HepG2 (cell line): ENCODE results near the gene ABCC2. TPM values are rescaled to one million over a fixed set of nuclear protein-coding genes. Genes with fewer than 3 reads are reported as not detected.

Source experiments
- ATAC-seq: fragments of 200-7000 bp; cut with Tn5 transposase; 3 replicates; pipeline ENCODE4 v1.9.1; 2020; ENCODE audit warnings: mild to moderate bottlenecking, moderate library complexity
- BruUV-seq: library from RNA; stranded (reverse); fragments of 400-500 nt; replicated peaks from 2 replicates; lab custom pipeline; 2021; lab: Mats Ljungman, UMichigan
- CTCF ChIA-PET: fragments of 300-600 bp; formaldehyde crosslinking; extraction: SDS; loops from one replicate; lab custom pipeline; 2021; ENCODE audit warnings: low total read pairs, inconsistent platforms, low intra/inter-chr PET ratio; lab: Yijun Ruan, JAX
- POLR2A ChIA-PET: fragments of 350-600 bp; sonication (Branson Sonifier 250); formaldehyde crosslinking; loops from one replicate; lab custom pipeline; 2020; ENCODE audit warnings: antibody characterized with exemption, inconsistent platforms; lab: Yijun Ruan, JAX
- DNase-seq: peaks from one replicate; pipeline ENCODE4 v3.0.0-alpha.2; 2015; ENCODE audit warnings: low spot score
- FAIRE-seq: peaks from 3 replicates; lab custom pipeline; 2011; peaks lifted over from hg19 to GRCh38; lab: Jason Lieb, UNC
- H2AFZ ChIP-seq: one replicate; pipeline ENCODE4 v1.6.1; 2011; ENCODE audit warnings: low read length, inconsistent platforms
- H3K27ac ChIP-seq: fragments of 300-600 bp; 3 replicates; pipeline ENCODE4 v1.8.0; 2011; ENCODE audit warnings: mixed run types, mild to moderate bottlenecking, mixed read lengths, low read length, inconsistent platforms; ENCODE audit not compliant: insufficient read depth; ENCODE audit errors: extremely low read length
- H3K27me3 ChIP-seq, 2 experiments: fragments of 200-600 bp in 1 of 2; 2 replicates in 1 of 2; 3 replicates in 1 of 2; pipeline versions ENCODE4 v1.6.0 to v1.8.0; 2011; ENCODE audit warnings: low read length in 2 of 2, mild to moderate bottlenecking in 2 of 2, moderate library complexity in 2 of 2, inconsistent platforms in 1 of 2; ENCODE audit not compliant: insufficient read depth in 2 of 2, control insufficient read depth in 1 of 2
- H3K36me3 ChIP-seq, 2 experiments: fragments of 200-600 bp in 1 of 2; replicated peaks in 1 of 2; 2 replicates in 1 of 2; 3 replicates in 1 of 2; pipeline versions ENCODE4 v1.5.1 to v1.8.0; 2011; ENCODE audit warnings: low read length in 2 of 2, inconsistent platforms in 1 of 2; ENCODE audit not compliant: insufficient read depth in 2 of 2, control insufficient read depth in 1 of 2
- H3K4me1 ChIP-seq: 2 replicates; pipeline ENCODE4 v1.5.1; 2012; ENCODE audit warnings: low read length, inconsistent platforms; ENCODE audit not compliant: insufficient read depth
- H3K4me2 ChIP-seq: 2 replicates; pipeline ENCODE4 v1.6.0; 2011; ENCODE audit warnings: low read depth, low read length, inconsistent platforms
- H3K4me3 ChIP-seq, 3 experiments: fragments of 200-600 bp in 1 of 3; sonication (generic), shearing (Covaris generic) in 1 of 3; replicated peaks in 1 of 3; 2 replicates each; pipeline ENCODE4 v1.5.1; 2011 to 2016; ENCODE audit warnings: low read length in 3 of 3, inconsistent platforms in 2 of 3, low read depth in 2 of 3, mild to moderate bottlenecking in 2 of 3, control low read depth in 1 of 3, mixed read lengths in 1 of 3; ENCODE audit not compliant: insufficient read depth in 1 of 3
- H3K79me2 ChIP-seq: one replicate; pipeline ENCODE4 v1.6.1; 2011; ENCODE audit warnings: low read length, inconsistent platforms; ENCODE audit not compliant: insufficient read depth
- H3K9ac ChIP-seq: 2 replicates; pipeline ENCODE4 v1.6.0; 2011; ENCODE audit warnings: mild to moderate bottlenecking, low read depth, low read length, inconsistent platforms; ENCODE audit not compliant: insufficient read depth
- H3K9me3 ChIP-seq: 2 replicates; pipeline ENCODE4 v1.5.1; 2012; ENCODE audit warnings: mild to moderate bottlenecking, low read length
- H4K20me1 ChIP-seq: 2 replicates; pipeline ENCODE4 v1.6.0; 2011; ENCODE audit warnings: inconsistent platforms, mild to moderate bottlenecking, low read length, moderate library complexity; ENCODE audit not compliant: insufficient read depth
- HMGXB3 ChIP-seq: sonication (generic); formaldehyde crosslinking; IDR thresholded peaks from 2 replicates; pipeline ENCODE4 v1.4.0; 2020; ENCODE audit warnings: missing genetic modification reagents, borderline replicate concordance
- HOXA5 ChIP-seq: sonication (generic); formaldehyde crosslinking; IDR thresholded peaks from 2 replicates; pipeline ENCODE4 v1.4.0; 2020; ENCODE audit warnings: missing genetic modification reagents
- THAP7 ChIP-seq: sonication (generic); formaldehyde crosslinking; IDR thresholded peaks from 2 replicates; pipeline ENCODE4 v1.8.1; 2023; ENCODE audit warnings: mild to moderate bottlenecking, missing genetic modification reagents
- ZBTB33 ChIP-seq: sonication (generic); formaldehyde crosslinking; IDR thresholded peaks from 2 replicates; pipeline ENCODE4 v1.4.0; 2020; ENCODE audit warnings: missing genetic modification reagents
- ZBTB7A ChIP-seq: sonication (generic); formaldehyde crosslinking; IDR thresholded peaks from 2 replicates; pipeline ENCODE4 v1.8.0; 2022; ENCODE audit warnings: mild to moderate bottlenecking, missing genetic modification reagents
- ZNF576 ChIP-seq: sonication (generic); formaldehyde crosslinking; IDR thresholded peaks from 2 replicates; pipeline ENCODE4 v1.4.0; 2020; ENCODE audit warnings: mild to moderate bottlenecking, missing genetic modification reagents
- ZSCAN22 ChIP-seq: sonication (generic); formaldehyde crosslinking; IDR thresholded peaks from 2 replicates; pipeline ENCODE4 v1.4.0; 2020; ENCODE audit warnings: mild to moderate bottlenecking, missing genetic modification reagents
- WGBS: methylation state at CpG from one replicate; pipeline ENCODE4 v1.1.6; 2017; ENCODE audit warnings: low lambda C conversion rate; 5-methylcytosine and 5-hydroxymethylcytosine counted together
- in situ Hi-C: cut with HindIII; loops from 2 replicates; pipeline ENCODE4 v1.10.0; 2017; ENCODE audit warnings: low pct_unique_long_range_greater_than_20kb; ENCODE audit not compliant: extremely low pct_ligation_motif_present
- intact Hi-C: fragments of 100-400 bp; cut with micrococcal nuclease; formaldehyde crosslinking; loops from one replicate; pipeline ENCODE4 v1.10.0; 2022; ENCODE audit not compliant: unreplicated experiment
- polyA plus RNA-seq, 8 experiments: library from polyadenylated mRNA; depleted of rRNA in 3 of 8; stranded (reverse) in 7 of 8; unstranded in 1 of 8; fragments of >200 nt; fragmentation: Illumina TruSeq in 4 of 8; extraction: Trizol in 4 of 8; gene quantifications; 2 replicates each; pipeline versions ENCODE4 v1.2.1 to v1.2.3, GENCODE V29; 2011 to 2016; ENCODE audit warnings: low read depth in 4 of 8, missing spikeins in 1 of 8, mixed read lengths in 1 of 8; ENCODE audit not compliant: insufficient read depth in 1 of 8
- total RNA-seq, 5 experiments: library from RNA; depleted of rRNA; stranded (reverse); fragments of >200 nt; fragmentation: Illumina TruSeq; extraction: Trizol; gene quantifications; 2 replicates each; pipeline ENCODE4 v1.2.3, GENCODE V29; 2016; ENCODE audit warnings: low read depth in 1 of 5

ABCC2 gene
- total and polyA plus RNA-seq, 2 of the 13 experiments (the other 11 are each of a cell fraction or from before 2014, with no cell fraction given), result 181 to 497 TPM

GRCh38 chr10:99804471-99804870, 22.0 kb downstream of the ABCC2 start:
- TF ChIP-seq ZBTB33 (CRISPR knock-in tag), result peak; percentile 96
- no peak for TF ChIP-seq ZNF576 (CRISPR knock-in tag)
- TF ChIP-seq ZSCAN22 (CRISPR knock-in tag), result no peak
- no peak for TF ChIP-seq HOXA5 (CRISPR knock-in tag)
- no peak for TF ChIP-seq THAP7 (CRISPR knock-in tag)
- no peak for TF ChIP-seq HMGXB3
- no peak for TF ChIP-seq ZBTB7A (CRISPR knock-in tag)
- CTCF ChIA-PET, result no interaction called here
- no peaks in the 10 kb centered on the region for H3K27me3 ChIP-seq
- no peak for DNase-seq
- no peak for FAIRE-seq
- no peaks in the 10 kb centered on the region for H3K79me2 ChIP-seq
- H3K27ac ChIP-seq, result no peak overlapping the region
- TSS peak; percentile 6 for BruUV-seq
- no peak overlapping the region for H3K4me3 ChIP-seq
- H2AFZ ChIP-seq, result no peak overlapping the region
- in situ Hi-C loops (no loop called here), intact Hi-C loops (no loop called here)
- H3K4me2 ChIP-seq, result no peak overlapping the region
- no peaks in the 10 kb centered on the region for H3K9me3 ChIP-seq
- no peaks in the 10 kb centered on the region for H3K4me1 ChIP-seq
- H4K20me1 ChIP-seq, result no peaks in the 10 kb centered on the region; the same call in 1 of the 2 replicates
- POLR2A ChIA-PET, result interaction anchor here (2.2 kb wide), 1 partner anchor 72 kb away, joined by 6 read pairs; the partner anchor contains the start of genes COX15 and CUTC
- 100% methylated on average over 3 of the region's 3 CpGs for WGBS
- H3K9ac ChIP-seq, result no peak overlapping the region
- peaks cover 52 to 97% of the 10 kb centered on the region in 2 experiments for H3K36me3 ChIP-seq
- peak; percentile 24 for ATAC-seq
